Trophoblast cell (in vitro differentiated cells and primary cell): Measurements from ENCODE around the gene ALK.

Source experiments
- DNase-seq, 2 donors: peaks; one replicate each; pipeline ENCODE4 v3.0.0-alpha.2; 2016
- H2AFZ ChIP-seq: 2 replicates; pipeline ENCODE4 v1.6.1; 2013; ENCODE audit warnings: low read length, moderate library complexity, mild to moderate bottlenecking; ENCODE audit not compliant: insufficient read depth, poor library complexity
- H2AK5ac ChIP-seq: 2 replicates; pipeline ENCODE4 v1.6.1; 2013; ENCODE audit warnings: mild to moderate bottlenecking, low read length
- H2BK120ac ChIP-seq: 2 replicates; pipeline ENCODE4 v1.6.1; 2013; ENCODE audit warnings: low read length, mild to moderate bottlenecking, moderate library complexity; ENCODE audit not compliant: insufficient read depth, poor library complexity
- H2BK12ac ChIP-seq: 2 replicates; pipeline ENCODE4 v1.6.1; 2013; ENCODE audit warnings: mild to moderate bottlenecking, low read length, moderate library complexity
- H2BK5ac ChIP-seq: 2 replicates; pipeline ENCODE4 v1.6.1; 2013; ENCODE audit warnings: low read length, low read depth, moderate library complexity, mild to moderate bottlenecking; ENCODE audit not compliant: poor library complexity
- H3K14ac ChIP-seq: 2 replicates; pipeline ENCODE4 v1.6.1; 2013; ENCODE audit warnings: mild to moderate bottlenecking, low read length
- H3K18ac ChIP-seq: 2 replicates; pipeline ENCODE4 v1.6.1; 2013; ENCODE audit warnings: mild to moderate bottlenecking, low read length
- H3K23ac ChIP-seq: 2 replicates; pipeline ENCODE4 v1.6.1; 2013; ENCODE audit warnings: low read length
- H3K27ac ChIP-seq: 2 replicates; pipeline ENCODE4 v1.5.1; 2013; ENCODE audit warnings: low read depth, mild to moderate bottlenecking, inconsistent platforms, low read length, moderate library complexity
- H3K27me3 ChIP-seq: 2 replicates; pipeline ENCODE4 v1.6.1; 2013; ENCODE audit warnings: inconsistent platforms, mild to moderate bottlenecking, low read length, moderate library complexity; ENCODE audit not compliant: insufficient read depth
- H3K36me3 ChIP-seq, 2 experiments: 1 replicate in 1 of 2; 2 replicates in 1 of 2; pipeline ENCODE4 v1.6.1; 2013; ENCODE audit warnings: low read length in 2 of 2, mild to moderate bottlenecking in 2 of 2, moderate library complexity in 1 of 2; ENCODE audit not compliant: insufficient read depth in 2 of 2, control insufficient read depth in 1 of 2
- H3K4ac ChIP-seq: 2 replicates; pipeline ENCODE4 v1.6.1; 2013; ENCODE audit warnings: low read depth, mild to moderate bottlenecking, low read length, moderate library complexity
- H3K4me1 ChIP-seq, 2 experiments: 1 replicate in 1 of 2; 2 replicates in 1 of 2; pipeline ENCODE4 v1.6.1; 2013; ENCODE audit warnings: low read length in 2 of 2, mild to moderate bottlenecking in 2 of 2, moderate library complexity in 1 of 2; ENCODE audit not compliant: insufficient read depth in 2 of 2, control insufficient read depth in 1 of 2
- H3K4me2 ChIP-seq: 2 replicates; pipeline ENCODE4 v1.6.1; 2013; ENCODE audit warnings: inconsistent platforms, mild to moderate bottlenecking, low read length, moderate library complexity
- H3K4me3 ChIP-seq: 2 replicates; pipeline ENCODE4 v1.5.1; 2013; ENCODE audit warnings: mild to moderate bottlenecking, low read depth, low read length, inconsistent platforms
- H3K79me1 ChIP-seq: one replicate; pipeline ENCODE4 v1.6.1; 2013; ENCODE audit warnings: low read length
- H3K79me2 ChIP-seq: 2 replicates; pipeline ENCODE4 v1.6.1; 2013; ENCODE audit warnings: low read length, mild to moderate bottlenecking; ENCODE audit not compliant: control insufficient read depth, insufficient read depth, poor library complexity
- H3K9ac ChIP-seq: 2 replicates; pipeline ENCODE4 v1.6.1; 2013; ENCODE audit warnings: mild to moderate bottlenecking, low read length
- H3K9me3 ChIP-seq: 2 replicates; pipeline ENCODE4 v1.6.1; 2013; ENCODE audit warnings: low read depth, mild to moderate bottlenecking, control low read depth, inconsistent platforms, low read length; ENCODE audit not compliant: insufficient read depth
- H4K12ac ChIP-seq: 2 replicates; pipeline ENCODE4 v1.6.1; 2013; ENCODE audit warnings: low read depth, mild to moderate bottlenecking, low read length, moderate library complexity
- H4K8ac ChIP-seq: 2 replicates; pipeline ENCODE4 v1.6.1; 2013; ENCODE audit warnings: low read depth, mild to moderate bottlenecking, low read length, moderate library complexity
- H4K91ac ChIP-seq: one replicate; pipeline ENCODE4 v1.6.1; 2013; ENCODE audit warnings: low read depth, mild to moderate bottlenecking, low read length, moderate library complexity
- WGBS: extraction: QIAGEN DNeasy Blood & Tissue Kit; methylation state at CpG from one replicate; pipeline ENCODE4 v1.1.7; 2013; ENCODE audit warnings: missing lambda C conversion rate; ENCODE audit not compliant: insufficient read length, insufficient coverage; ENCODE audit errors: extremely low coverage; 5-methylcytosine and 5-hydroxymethylcytosine counted together

ALK gene

DNA sequence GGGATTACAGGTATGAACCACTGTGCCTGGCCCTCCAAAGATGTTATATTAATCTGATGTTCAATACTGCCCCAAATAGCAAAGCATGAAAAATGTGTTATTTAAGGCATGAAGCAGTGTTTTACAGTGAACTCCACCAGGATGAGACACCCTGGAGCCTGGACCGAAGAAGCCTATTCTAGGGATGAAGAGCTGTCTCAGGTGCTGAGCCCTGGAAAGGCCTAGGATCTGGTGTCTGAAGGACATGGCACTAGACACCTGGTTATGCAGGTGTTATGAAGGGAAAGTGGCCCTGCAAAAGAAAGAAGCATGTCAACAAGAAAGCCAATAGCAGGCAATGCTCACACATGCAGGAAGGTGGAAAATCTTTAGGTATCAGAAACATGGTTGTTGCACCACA, 431.8 kb downstream of the ALK start:
- Histone ChIP-seq H3K18ac (no peak overlapping the region), H3K79me2 (no peaks in the 10 kb centered on the region), H2AK5ac (no peak overlapping the region), H3K27me3 (no peaks in the 10 kb centered on the region), H2BK120ac (no peak overlapping the region), H3K23ac (no peak overlapping the region), H3K4ac (no peak overlapping the region), H3K4me3 (no peak overlapping the region), H2AFZ (no peak overlapping the region), H2BK12ac (no peak overlapping the region), H3K79me1 (no peaks in the 10 kb centered on the region), H2BK5ac (no peak overlapping the region), H3K4me1 (no peaks in the 10 kb centered on the region), H3K36me3 (no peaks in the 10 kb centered on the region), H3K14ac (no peak overlapping the region), H3K9me3 (no peaks in the 10 kb centered on the region), H3K9ac (no peak overlapping the region), H3K4me2 (no peak overlapping the region), H4K12ac (no peak overlapping the region), H3K27ac (no peak overlapping the region), H4K8ac (no peak overlapping the region), H4K91ac (no peak overlapping the region)
- WGBS = no CpG with 5 or more reads among the region's 1 CpG
- no peak for DNase-seq

DNA sequence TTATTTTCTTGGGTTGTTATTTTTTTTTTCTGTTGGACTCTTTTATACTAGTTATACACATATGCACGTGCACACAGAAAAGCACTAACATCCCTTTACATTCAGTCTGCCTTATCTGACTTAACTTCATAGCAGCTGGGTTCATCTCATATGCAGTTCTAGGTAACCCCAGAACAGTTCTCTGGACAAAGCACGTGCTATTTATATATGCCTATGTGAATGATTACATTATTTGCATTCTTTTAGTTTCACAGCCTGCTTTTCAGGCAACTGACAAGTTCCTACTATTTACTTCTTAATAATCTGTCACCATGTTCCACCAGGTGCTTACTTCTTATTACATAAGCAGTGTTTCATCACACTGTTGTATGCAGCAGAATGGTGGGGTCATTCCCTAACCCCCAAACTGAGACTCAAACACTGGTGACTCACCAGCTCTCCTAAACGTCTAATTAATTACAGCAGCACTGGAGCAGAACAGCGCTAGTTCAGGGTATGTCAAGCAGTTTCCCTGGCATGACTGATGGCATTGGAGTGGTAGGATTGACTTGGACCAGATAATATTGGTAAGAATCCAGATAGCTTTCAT, 433.3 kb downstream of the ALK start:
- Histone ChIP-seq H2AK5ac (no peak overlapping the region), H3K79me2 (no peaks in the 10 kb centered on the region), H3K79me1 (no peaks in the 10 kb centered on the region), H3K9ac (no peak overlapping the region), H3K23ac (no peak overlapping the region), H2AFZ (no peak overlapping the region), H3K4ac (no peak overlapping the region), H4K8ac (no peak overlapping the region), H4K91ac (no peak overlapping the region), H3K4me1 (no peaks in the 10 kb centered on the region), H3K14ac (no peak overlapping the region), H2BK12ac (no peak overlapping the region), H3K27me3 (no peaks in the 10 kb centered on the region), H4K12ac (no peak overlapping the region), H3K9me3 (no peaks in the 10 kb centered on the region), H2BK120ac (no peak overlapping the region), H3K36me3 (no peaks in the 10 kb centered on the region), H2BK5ac (no peak overlapping the region), H3K27ac (no peak overlapping the region), H3K4me3 (no peak overlapping the region), H3K18ac (no peak overlapping the region), H3K4me2 (no peak overlapping the region)
- DNase-seq = no peak
- no CpG with 5 or more reads among the region's 4 CpGs for WGBS

DNA sequence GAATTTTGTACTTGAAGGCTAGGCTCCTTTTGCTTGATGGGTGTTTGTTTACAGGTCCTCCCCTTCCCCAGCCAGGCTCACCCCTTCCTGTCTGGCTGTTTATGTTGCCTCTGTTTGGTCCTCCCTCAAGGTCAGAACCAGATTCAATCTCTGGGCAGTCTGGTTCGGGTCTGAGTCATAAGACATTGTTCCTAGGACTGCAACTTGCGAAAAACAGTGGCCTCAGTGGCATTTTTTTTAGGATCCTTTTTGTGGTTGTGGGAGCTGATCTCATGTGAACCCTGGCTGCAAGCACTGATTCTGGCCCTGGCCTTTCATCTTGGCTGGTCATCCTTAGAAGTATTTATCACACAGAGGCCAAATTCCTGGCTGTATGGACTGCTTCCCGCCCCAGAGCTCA, 435.8 kb downstream of the ALK start:
- no peaks in the 10 kb centered on the region for H3K27me3 ChIP-seq
- no peak overlapping the region for H3K4ac ChIP-seq
- H3K79me2 ChIP-seq = no peaks in the 10 kb centered on the region
- H3K36me3 ChIP-seq = no peaks in the 10 kb centered on the region
- no peak overlapping the region for H2AK5ac ChIP-seq
- no peak overlapping the region for H3K4me2 ChIP-seq
- DNase-seq = no peak
- no peaks in the 10 kb centered on the region for H3K4me1 ChIP-seq
- H4K8ac ChIP-seq = no peak overlapping the region
- H3K9me3 ChIP-seq = no peaks in the 10 kb centered on the region
- no peak overlapping the region for H3K27ac ChIP-seq
- H3K14ac ChIP-seq = no peak overlapping the region
- H3K4me3 ChIP-seq = no peak overlapping the region
- H2BK12ac ChIP-seq = no peak overlapping the region
- no peak overlapping the region for H2AFZ ChIP-seq
- no peak overlapping the region for H3K9ac ChIP-seq
- WGBS = no CpG with 5 or more reads among the region's 3 CpGs
- no peak overlapping the region for H3K18ac ChIP-seq
- H2BK120ac ChIP-seq = no peak overlapping the region
- H4K12ac ChIP-seq = no peak overlapping the region
- H2BK5ac ChIP-seq = no peak overlapping the region
- no peak overlapping the region for H4K91ac ChIP-seq
- no peak overlapping the region for H3K23ac ChIP-seq
- H3K79me1 ChIP-seq = no peaks in the 10 kb centered on the region

- Histone ChIP-seq H3K23ac (no peak overlapping the region), H3K4me2 (no peak overlapping the region), H3K18ac (no peak overlapping the region), H2BK12ac (no peak overlapping the region), H2BK120ac (no peak overlapping the region), H3K9ac (no peak overlapping the region), H3K27me3 (no peaks in the 10 kb centered on the region), H4K12ac (no peak overlapping the region), H2AK5ac (no peak overlapping the region), H3K36me3 (no peaks in the 10 kb centered on the region), H3K4me3 (no peak overlapping the region), H2BK5ac (no peak overlapping the region), H2AFZ (no peak overlapping the region), H3K4ac (no peak overlapping the region), H3K79me2 (no peaks in the 10 kb centered on the region), H3K27ac (no peak overlapping the region), H3K14ac (no peak overlapping the region), H3K79me1 (no peaks in the 10 kb centered on the region), H3K4me1 (no peaks in the 10 kb centered on the region), H3K9me3 (no peaks in the 10 kb centered on the region), H4K8ac (no peak overlapping the region), H4K91ac (no peak overlapping the region)
- DNase-seq = no peak
Observed at GRCh38 chr2:29485117-29485516, 436.3 kb downstream of the ALK start.
